Suppressor macrophage treated with lipopolysaccharide for 4 hours (primary cell): Measurements from ENCODE around the gene BCDIN3D.
"Not testable (repeated sequence)": the region's sequence is repeated elsewhere in the genome, so short reads cannot be mapped to it uniquely, and the experiment has no call there.

ENCODE experiments used
- DNase-seq: peaks from one replicate; pipeline ENCODE4 v3.0.0-alpha.2; 2020

The BCDIN3D gene

GRCh38 chr12:49842519-49843352 is at the start of gene BCDIN3D:
Gene BCDIN3D, minus strand, starts transcription at chr12:49843106. Its CDS starts 19 bp downstream, at chr12:49843087.
- DNase-seq: peak; percentile 97

GRCh38 chr12:49892084-49892731 is 49.3 kb upstream of the BCDIN3D start:
- no peak for DNase-seq

GRCh38 chr12:49891476-49891875 is 48.6 kb upstream of the BCDIN3D start:
- no peak for DNase-seq

GRCh38 chr12:49891012-49891411 is 48.1 kb upstream of the BCDIN3D start:
- DNase-seq: no peak

- no peak for DNase-seq
Measured at GRCh38 chr12:49890096-49890461, 47.2 kb upstream of the BCDIN3D start.

- no peak for DNase-seq
Measured at GRCh38 chr12:49889361-49890095, 46.6 kb upstream of the BCDIN3D start.

- no peak for DNase-seq
Measured at GRCh38 chr12:49888461-49889151, 45.7 kb upstream of the BCDIN3D start.

- no peak for DNase-seq
Measured at GRCh38 chr12:49887536-49888401, 44.9 kb upstream of the BCDIN3D start.

GRCh38 chr12:49887091-49887490 is 44.2 kb upstream of the BCDIN3D start:
- no peak for DNase-seq

GRCh38 chr12:49885663-49886461 is 43.0 kb upstream of the BCDIN3D start:
- DNase-seq: no peak

- no peak for DNase-seq
Measured at GRCh38 chr12:49885118-49885517, 42.2 kb upstream of the BCDIN3D start.

- DNase-seq: no peak
Measured at GRCh38 chr12:49882851-49883464, 40.1 kb upstream of the BCDIN3D start.

GRCh38 chr12:49882248-49882850 is 39.4 kb upstream of the BCDIN3D start:
- DNase-seq: no peak

- DNase-seq: no peak
Measured at GRCh38 chr12:49881415-49882247, 38.7 kb upstream of the BCDIN3D start.

- DNase-seq: no peak
Measured at GRCh38 chr12:49880756-49881414, 38.0 kb upstream of the BCDIN3D start.

- DNase-seq: not testable (repeated sequence)
Measured at GRCh38 chr12:49879065-49879464, 36.2 kb upstream of the BCDIN3D start.

- DNase-seq: no peak
Measured at GRCh38 chr12:49878021-49878420, 35.1 kb upstream of the BCDIN3D start.

- DNase-seq: no peak
Measured at GRCh38 chr12:49877066-49877465, 34.2 kb upstream of the BCDIN3D start.

GRCh38 chr12:49876070-49876469 is 33.2 kb upstream of the BCDIN3D start:
- no peak for DNase-seq
